ENCODE data around the gene RFX1. TPM values are rescaled to one million over a fixed set of nuclear protein-coding genes. Genes with fewer than 3 reads are reported as not detected.

RFX1 gene
- total and polyA plus RNA-seq, 7 donors: 1.6 to 7.9 (median 2.1) TPM

GRCh38 chr19:13962699-13963602 is 43.2 kb downstream of the RFX1 start:
- Histone ChIP-seq H3K4me3 (peak overlapping the region in 3 of 4 donors; percentile 25 to 42 (median 42)), H3K4me1 (peaks cover 0 to 18% (median 17%) of the 10 kb centered on the region in 4 donors), H3K27me3 (no peaks in the 10 kb centered on the region), H3K36me3 (peaks cover 16 to 75% (median 18%) of the 10 kb centered on the region in 4 donors), H3K9me3 (no peaks in the 10 kb centered on the region), H3K27ac (peak overlapping the region in 2 of 4 donors; percentile 17 to 29)
- TF ChIP-seq POLR2AphosphoS5 (IDR thresholded peaks at IDR 0.05) (peak in 1 of 4 donors; percentile 20), POLR2A (IDR thresholded peaks at IDR 0.05) (no peak)
- 86 to 89% methylated on average over 89 of the region's 89 CpGs for WGBS, 2 donors
- DNase-seq: no peak
- intact Hi-C loops (cut with DNase I): no loop called here

GRCh38 chr19:13961826-13962698 is 44.1 kb downstream of the RFX1 start:
- Histone ChIP-seq H3K27me3 (no peaks in the 10 kb centered on the region), H3K4me1 (peaks cover 0 to 18% (median 17%) of the 10 kb centered on the region in 4 donors), H3K36me3 (peaks cover 16 to 75% (median 23%) of the 10 kb centered on the region in 4 donors), H3K27ac (peak overlapping the region in 2 of 4 donors; percentile 17 to 29), H3K9me3 (no peaks in the 10 kb centered on the region), H3K4me3 (peak overlapping the region in 3 of 4 donors; percentile 25 to 42 (median 42))
- no peak for TF ChIP-seq POLR2A (IDR thresholded peaks at IDR 0.05)
- no peak for TF ChIP-seq EP300 (IDR thresholded peaks at IDR 0.05)
- TF ChIP-seq POLR2AphosphoS5 (IDR thresholded peaks at IDR 0.05): no peak
- TF ChIP-seq, protein P1, sequence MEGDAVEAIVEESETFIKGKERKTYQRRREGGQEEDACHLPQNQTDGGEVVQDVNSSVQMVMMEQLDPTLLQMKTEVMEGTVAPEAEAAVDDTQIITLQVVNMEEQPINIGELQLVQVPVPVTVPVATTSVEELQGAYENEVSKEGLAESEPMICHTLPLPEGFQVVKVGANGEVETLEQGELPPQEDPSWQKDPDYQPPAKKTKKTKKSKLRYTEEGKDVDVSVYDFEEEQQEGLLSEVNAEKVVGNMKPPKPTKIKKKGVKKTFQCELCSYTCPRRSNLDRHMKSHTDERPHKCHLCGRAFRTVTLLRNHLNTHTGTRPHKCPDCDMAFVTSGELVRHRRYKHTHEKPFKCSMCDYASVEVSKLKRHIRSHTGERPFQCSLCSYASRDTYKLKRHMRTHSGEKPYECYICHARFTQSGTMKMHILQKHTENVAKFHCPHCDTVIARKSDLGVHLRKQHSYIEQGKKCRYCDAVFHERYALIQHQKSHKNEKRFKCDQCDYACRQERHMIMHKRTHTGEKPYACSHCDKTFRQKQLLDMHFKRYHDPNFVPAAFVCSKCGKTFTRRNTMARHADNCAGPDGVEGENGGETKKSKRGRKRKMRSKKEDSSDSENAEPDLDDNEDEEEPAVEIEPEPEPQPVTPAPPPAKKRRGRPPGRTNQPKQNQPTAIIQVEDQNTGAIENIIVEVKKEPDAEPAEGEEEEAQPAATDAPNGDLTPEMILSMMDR (IDR thresholded peaks at IDR 0.05): no peak
- 81 to 82% methylated on average over 55 of the region's 55 CpGs for WGBS, 2 donors
- DNase-seq: no peak
- intact Hi-C loops (cut with DNase I): no loop called here

DNA sequence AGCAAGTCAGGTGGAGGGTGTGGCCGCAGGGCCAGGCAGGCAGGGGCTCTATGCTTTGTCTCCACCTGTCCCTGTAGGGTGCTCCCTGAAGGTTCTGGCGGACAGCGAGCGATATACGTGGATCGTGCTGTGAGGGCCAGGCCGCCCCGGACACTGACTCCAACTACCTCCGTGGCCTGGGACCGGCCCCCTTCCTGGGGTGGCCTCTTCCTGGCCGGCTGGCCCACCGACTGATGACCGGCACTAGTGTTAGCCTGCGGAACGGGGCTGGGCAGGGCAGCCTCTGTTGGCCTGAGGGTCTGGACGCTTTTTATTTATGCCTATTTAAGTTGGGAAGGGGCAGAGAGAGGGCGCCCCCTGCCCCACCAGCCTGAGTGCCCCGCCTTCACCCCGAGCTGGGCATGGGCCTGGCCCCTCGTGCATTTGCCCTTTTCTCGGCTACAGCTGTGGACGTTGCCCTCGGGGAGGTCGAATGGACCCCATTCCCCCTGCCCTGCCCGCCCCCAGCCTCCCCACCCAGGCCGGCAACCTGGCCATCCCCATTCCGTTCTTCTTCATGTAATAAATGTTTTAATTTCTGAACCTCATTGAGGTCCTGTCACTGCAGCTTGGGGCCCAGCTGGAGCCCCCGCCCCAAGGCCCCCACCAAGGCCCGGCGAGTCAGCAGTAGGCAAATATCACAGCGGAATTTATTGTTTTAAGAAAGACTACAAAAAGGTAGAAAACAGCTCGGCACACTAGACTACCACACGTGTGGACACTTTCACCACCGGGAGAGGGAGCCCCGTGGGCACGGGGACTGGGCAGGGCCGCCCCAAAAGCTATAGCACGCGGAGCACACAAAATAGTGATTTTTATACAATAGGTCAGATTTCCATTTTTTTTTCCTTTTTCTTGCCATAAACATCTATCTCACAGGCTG is 45.0 kb downstream of the RFX1 start:
- H3K36me3 ChIP-seq: peaks cover 26 to 75% (median 31%) of the 10 kb centered on the region in 4 donors
- H3K9me3 ChIP-seq: no peaks in the 10 kb centered on the region
- no peak for DNase-seq
- H3K4me3 ChIP-seq: no peak overlapping the region
- H3K27me3 ChIP-seq: no peaks in the 10 kb centered on the region
- intact Hi-C loops (cut with DNase I): no loop called here
- no peak overlapping the region for H3K27ac ChIP-seq
- TF ChIP-seq POLR2AphosphoS5 (IDR thresholded peaks at IDR 0.05) (no peak), POLR2A (IDR thresholded peaks at IDR 0.05) (no peak), EP300 (IDR thresholded peaks at IDR 0.05) (no peak)
- TF ChIP-seq, protein P1 (IDR thresholded peaks at IDR 0.05): no peak
- WGBS, 2 donors: 87 to 93% methylated on average over 39 of the region's 39 CpGs
- H3K4me1 ChIP-seq: peaks cover 0 to 18% (median 17%) of the 10 kb centered on the region in 4 donors

DNA sequence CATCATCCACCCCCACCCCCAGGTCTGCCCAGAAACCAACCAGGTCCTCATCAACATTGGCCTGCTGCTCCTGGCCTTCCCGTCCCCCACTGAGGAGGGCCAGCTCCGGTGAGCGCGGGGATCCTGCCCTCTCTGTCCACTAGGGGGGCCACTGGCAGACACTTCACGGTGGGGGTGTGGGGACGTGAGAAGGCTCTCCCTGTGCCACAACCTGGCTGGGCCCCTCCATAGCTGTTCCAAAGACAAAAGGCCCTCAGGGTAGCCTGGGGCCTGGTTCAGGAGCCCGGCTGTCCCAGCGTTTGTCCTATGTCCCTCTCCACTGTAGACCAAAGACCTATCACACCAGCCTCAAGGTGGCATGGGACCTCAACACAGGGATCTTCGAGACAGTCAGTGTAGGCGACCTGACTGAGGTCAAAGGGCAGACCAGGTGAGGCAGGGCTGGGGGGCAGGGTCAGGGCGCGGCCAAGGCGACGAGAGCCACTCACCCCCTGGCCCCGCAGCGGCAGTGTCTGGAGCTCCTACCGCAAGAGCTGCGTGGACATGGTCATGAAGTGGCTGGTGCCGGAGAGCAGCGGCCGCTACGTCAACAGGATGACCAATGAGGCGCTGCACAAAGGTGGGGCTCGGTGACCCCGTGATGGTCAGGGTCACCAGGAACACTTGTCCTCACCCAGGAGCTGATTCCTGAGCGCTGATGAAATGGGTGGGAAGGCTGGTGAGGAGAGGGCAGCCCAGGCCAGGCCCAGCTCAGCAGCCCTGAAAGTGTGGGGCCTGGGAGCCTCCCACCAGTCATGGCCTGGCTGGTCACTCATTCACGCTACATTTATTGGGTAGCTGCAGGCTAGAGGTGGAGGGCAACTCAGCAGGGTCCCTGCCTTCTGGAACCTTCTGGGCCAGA is 45.9 kb downstream of the RFX1 start:
- Histone ChIP-seq H3K36me3 (peaks cover 35 to 75% (median 39%) of the 10 kb centered on the region in 4 donors), H3K27ac (no peak overlapping the region), H3K9me3 (no peaks in the 10 kb centered on the region), H3K4me3 (no peak overlapping the region), H3K27me3 (no peaks in the 10 kb centered on the region), H3K4me1 (peaks cover 0 to 18% (median 17%) of the 10 kb centered on the region in 4 donors)
- intact Hi-C loops (cut with DNase I): no loop called here
- DNase-seq: no peak
- TF ChIP-seq, protein P1 (IDR thresholded peaks at IDR 0.05): no peak
- TF ChIP-seq EP300 (IDR thresholded peaks at IDR 0.05): no peak
- WGBS, 2 donors: 81 to 91% methylated on average over 27 of the region's 27 CpGs
